ENCODE data around the gene TMEM269.

GRCh38 chr1:42825036-42825851, 40.5 kb downstream of the TMEM269 start:
- no peak for TF ChIP-seq POLR2AphosphoS5 (IDR thresholded peaks at IDR 0.05; ENCODE audit: low read depth, low read length)
- no peak for TF ChIP-seq POLR2A (IDR thresholded peaks at IDR 0.05; ENCODE audit: low read depth, low read length)
- no peak for TF ChIP-seq TAF1 (IDR thresholded peaks at IDR 0.05; ENCODE audit: low read depth, low read length)
- no peak for TF ChIP-seq PAX5 (IDR thresholded peaks at IDR 0.05; ENCODE audit: insufficient read depth, low read length, severe bottlenecking)
- TF ChIP-seq SPI1 (IDR thresholded peaks at IDR 0.05; ENCODE audit: low read depth, low read length): no peak
